HG03039 (cell line): ENCODE results near the gene TIMM8A.
"Not testable (repeated sequence)": the region's sequence is repeated elsewhere in the genome, so short reads cannot be mapped to it uniquely, and the experiment has no call there.

Experiments
- ATAC-seq: cut with Tn5 transposase; IDR thresholded peaks from one replicate; pipeline ENCODE4 v1.9.1; 2021; ENCODE audit warnings: mild to moderate bottlenecking, moderate library complexity; ENCODE audit not compliant: unreplicated experiment

Gene TIMM8A

DNA sequence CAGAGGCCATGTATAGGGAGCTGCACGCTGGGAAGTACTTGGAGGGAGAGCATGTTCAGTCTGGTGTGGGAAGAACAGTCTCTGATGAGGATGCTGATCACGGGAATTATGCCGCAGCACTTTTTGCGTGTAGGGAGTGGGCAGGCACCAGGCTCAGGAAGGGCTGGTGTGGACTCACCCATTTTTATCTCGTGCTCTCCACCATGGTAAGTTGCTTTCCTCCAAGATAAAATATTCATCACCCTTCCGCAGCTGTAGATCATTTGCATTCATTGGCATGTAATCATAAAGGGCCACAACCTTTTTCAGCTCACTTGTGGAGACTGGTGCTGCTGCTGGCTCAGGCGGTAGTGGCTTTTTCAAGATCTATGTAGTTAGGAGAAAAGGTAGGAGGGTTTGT lies 11.8 kb upstream of the TIMM8A start:
- ATAC-seq, result no peak

DNA sequence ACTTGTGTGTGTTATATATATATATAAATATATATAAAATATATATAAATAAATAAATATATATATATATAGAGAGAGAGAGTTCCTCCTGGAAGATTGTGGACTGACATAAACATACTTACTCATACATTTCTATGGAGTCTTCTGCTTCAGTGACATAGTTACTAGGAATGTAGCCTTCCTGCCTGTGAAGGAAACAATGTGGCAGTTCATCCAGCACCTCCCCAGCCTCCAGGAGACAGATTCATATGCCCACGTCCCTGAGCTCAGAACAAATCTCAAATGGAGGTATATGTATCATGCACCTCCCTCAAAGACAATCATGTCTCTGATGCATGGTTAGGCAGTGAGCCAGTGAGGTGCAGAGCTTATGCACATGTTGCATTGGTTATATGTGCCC lies 11.4 kb upstream of the TIMM8A start:
- ATAC-seq, result no peak

DNA sequence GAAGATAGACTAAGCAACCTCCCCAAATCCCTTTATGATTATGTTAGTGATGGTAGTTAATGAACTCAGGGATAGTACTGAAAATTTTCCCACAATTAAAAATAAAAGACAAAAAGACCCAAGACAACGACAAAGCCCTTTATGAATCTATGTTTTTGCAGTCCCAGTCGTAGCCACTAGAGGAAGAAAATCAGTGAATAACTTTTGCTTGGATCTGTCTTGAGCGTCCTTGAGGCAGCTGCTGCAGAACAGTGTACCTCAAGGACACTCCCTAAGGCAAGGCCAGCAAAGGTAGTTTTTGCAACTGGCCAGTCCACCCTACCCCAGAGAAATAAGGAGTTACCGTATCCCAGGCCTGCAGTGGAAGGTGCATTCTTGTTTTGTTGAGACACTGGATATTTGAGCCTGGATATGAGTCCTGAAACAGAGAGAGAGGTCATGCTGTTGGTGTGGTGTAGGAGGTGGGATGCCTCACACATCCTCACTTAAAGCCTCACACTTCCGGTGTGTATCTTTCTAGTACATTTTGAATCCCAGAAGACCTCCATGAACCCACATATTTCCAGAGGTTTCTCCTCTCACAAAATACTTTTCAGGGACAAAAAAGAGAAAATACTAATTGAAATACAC lies 8.7 kb upstream of the TIMM8A start:
- ATAC-seq, result no peak

DNA sequence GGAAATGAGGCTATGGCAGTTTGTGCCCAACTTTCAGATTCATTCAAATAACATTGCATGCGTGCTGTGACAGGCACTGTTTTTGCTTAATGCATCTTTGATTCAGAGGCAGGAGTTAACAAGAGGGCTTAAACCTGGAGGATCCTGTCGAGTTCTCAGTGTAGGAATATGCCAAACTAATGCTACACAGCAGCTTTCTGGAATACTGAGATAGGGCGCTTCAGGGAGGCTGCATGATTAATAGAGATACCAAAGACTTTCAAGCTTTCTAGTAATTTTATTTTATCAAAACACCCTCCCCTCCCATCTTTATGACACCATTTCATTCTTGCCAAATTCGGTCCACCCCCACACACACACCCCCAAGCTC lies 636 bp upstream of the TIMM8A start:
- no peak for ATAC-seq

DNA sequence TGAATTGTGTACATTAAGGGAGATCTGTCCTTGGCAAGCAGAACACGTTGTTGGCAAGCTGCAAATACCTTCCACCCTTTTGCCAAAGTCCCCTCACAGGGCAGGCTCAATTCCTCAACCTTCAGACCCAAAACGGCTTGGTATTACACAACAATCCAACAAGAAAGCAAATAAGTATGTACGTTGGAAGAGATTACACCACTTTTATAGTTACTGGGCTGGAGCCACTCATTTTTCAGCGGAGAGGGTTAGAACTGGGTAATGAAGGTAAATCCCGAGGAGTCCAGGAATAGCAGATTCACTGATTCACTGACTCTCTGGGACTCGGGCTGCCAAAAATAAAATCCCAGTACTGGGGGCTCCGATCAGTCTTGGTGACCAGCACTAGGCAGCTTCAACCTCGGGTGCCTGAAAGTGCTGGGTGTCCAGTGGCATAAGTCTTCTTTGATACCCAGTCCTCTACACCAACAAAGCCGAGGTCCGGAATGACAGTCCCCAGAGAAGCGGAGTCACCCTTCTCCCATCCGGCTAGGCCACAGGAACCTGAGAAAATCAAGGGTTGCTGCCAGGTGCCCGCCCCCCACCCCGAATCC lies 587 bp downstream of the TIMM8A start:
- ATAC-seq, result peak; percentile 4

DNA sequence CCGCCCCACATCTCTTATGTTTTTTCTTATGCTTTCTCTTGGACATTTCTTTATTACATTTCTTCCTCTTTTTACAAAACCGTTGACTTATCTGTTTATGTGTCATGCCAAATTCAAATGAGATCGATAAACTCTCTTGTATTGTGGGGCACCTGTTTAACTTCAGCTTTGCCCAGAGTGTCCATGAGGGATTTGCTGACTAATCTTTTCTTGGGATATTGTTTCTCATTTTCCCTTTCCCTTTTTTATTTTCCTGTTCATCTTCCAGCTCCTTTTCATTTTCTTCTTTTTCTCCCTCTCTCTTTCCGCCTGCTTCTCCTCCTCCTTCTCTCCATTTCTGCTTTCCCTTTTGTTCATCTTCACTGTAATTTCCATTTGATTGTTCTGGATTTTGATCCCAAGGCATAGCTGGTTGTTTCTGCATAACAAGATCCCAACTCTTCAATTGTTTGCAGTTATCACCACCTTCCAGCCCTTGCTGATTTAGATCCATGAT lies 10.7 kb downstream of the TIMM8A start:
- ATAC-seq, result no peak

DNA sequence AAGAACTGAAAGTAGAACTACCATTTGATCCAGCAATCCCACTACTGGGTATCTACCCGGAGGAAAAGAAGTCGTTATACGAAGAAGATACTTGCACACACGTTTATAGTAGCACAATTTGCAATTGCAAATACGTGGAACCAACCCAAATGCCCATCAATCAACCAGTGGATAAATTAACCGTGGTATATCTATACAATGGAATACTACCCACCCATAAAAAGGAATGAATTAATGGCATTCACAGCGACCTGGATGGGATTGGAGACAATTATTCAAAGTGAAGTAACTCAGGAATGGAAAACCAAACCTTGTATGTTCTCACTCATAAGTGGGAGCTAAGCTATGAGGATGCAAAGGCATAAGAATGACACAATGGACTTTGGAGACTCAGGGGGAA lies 14.2 kb downstream of the TIMM8A start:
- not testable (repeated sequence) for ATAC-seq

DNA sequence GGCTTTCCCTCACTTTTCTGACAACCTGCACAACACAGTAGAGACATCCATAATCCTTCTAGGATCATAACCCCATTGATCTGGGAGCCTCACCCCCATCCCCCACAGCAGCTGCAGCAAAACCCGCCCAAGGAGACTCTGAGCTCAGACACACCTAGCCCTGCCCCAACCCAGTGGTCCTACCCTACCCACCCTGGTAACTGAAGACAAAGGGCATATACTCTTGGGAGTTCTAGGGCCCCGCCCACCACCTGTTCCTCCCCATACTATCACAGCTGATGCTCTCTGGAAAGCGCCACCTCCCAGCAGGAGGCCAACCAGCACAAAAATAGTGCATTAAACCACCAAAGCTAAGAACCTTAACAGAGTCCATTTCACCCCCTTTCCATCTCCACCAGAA lies 21.9 kb downstream of the TIMM8A start:
- not testable (repeated sequence) for ATAC-seq

DNA sequence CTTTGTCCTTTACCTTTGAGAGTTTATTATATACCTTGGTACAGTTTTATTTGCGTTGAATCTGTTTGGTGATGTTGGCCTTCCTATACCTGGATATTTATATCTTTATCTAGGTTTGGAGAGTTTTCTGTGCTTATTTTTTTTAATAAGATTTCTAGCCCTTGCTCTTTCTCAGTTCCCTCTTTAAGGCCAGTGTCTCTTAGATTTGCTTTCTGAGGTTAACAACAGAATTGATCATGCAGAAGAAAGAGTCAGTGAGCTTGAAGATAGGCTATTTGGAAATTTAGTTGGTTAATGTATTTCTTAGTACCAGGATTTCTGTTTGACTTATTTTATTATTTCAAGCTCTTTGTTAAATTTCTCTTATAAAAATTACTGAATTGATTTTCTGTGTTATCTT lies 44.8 kb downstream of the TIMM8A start:
- ATAC-seq, result no peak
